Astrocyte of the spinal cord (primary cell): Measurements from ENCODE around the gene DRC7.

Experiments used
- DNase-seq: peaks from one replicate; pipeline ENCODE4 v3.0.0; 2011; ENCODE audit warnings: low read depth, low spot score
- H3K4me3 ChIP-seq: 2 replicates; pipeline ENCODE4 v1.5.1; 2011; ENCODE audit warnings: low read depth, mild to moderate bottlenecking, low read length, moderate library complexity
- in situ Hi-C: cut with HindIII; loops from 2 replicates; pipeline ENCODE4 v1.10.0; 2017; ENCODE audit warnings: low sequenced_read_pairs
- TF ChIP-seq, protein P1 (sequence below): IDR thresholded peaks from 2 replicates; pipeline ENCODE4 v1.5.1; 2012; ENCODE audit warnings: low read depth, mild to moderate bottlenecking, low read length, inconsistent platforms

The DRC7 gene

GRCh38 chr16:57679767-57680482 is 14.7 kb upstream of the DRC7 start:
- no peak overlapping the region for H3K4me3 ChIP-seq
- no peak for DNase-seq
- TF ChIP-seq, protein P1, sequence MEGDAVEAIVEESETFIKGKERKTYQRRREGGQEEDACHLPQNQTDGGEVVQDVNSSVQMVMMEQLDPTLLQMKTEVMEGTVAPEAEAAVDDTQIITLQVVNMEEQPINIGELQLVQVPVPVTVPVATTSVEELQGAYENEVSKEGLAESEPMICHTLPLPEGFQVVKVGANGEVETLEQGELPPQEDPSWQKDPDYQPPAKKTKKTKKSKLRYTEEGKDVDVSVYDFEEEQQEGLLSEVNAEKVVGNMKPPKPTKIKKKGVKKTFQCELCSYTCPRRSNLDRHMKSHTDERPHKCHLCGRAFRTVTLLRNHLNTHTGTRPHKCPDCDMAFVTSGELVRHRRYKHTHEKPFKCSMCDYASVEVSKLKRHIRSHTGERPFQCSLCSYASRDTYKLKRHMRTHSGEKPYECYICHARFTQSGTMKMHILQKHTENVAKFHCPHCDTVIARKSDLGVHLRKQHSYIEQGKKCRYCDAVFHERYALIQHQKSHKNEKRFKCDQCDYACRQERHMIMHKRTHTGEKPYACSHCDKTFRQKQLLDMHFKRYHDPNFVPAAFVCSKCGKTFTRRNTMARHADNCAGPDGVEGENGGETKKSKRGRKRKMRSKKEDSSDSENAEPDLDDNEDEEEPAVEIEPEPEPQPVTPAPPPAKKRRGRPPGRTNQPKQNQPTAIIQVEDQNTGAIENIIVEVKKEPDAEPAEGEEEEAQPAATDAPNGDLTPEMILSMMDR = no peak
- in situ Hi-C loops = no loop called here

- TF ChIP-seq, protein P1 = no peak
- DNase-seq = no peak
- in situ Hi-C loops = no loop called here
- no peak overlapping the region for H3K4me3 ChIP-seq
These were observed 13.7 kb upstream of the DRC7 start for GRCh38 chr16:57680842-57681375.

- no peak for DNase-seq
- TF ChIP-seq, protein P1 = no peak
- in situ Hi-C loops = no loop called here
- H3K4me3 ChIP-seq = no peak overlapping the region
These were observed 12.5 kb upstream of the DRC7 start for GRCh38 chr16:57681950-57682728.

- in situ Hi-C loops = no loop called here
- no peak for DNase-seq
- TF ChIP-seq, protein P1 = no peak
- H3K4me3 ChIP-seq = no peak overlapping the region
These were observed 11.6 kb upstream of the DRC7 start for GRCh38 chr16:57682809-57683635.

- TF ChIP-seq, protein P1 = no peak
- no peak overlapping the region for H3K4me3 ChIP-seq
- in situ Hi-C loops = no loop called here
- DNase-seq = no peak
These were observed 10.7 kb upstream of the DRC7 start for GRCh38 chr16:57683636-57684545.
